ENCODE measurements around the gene PAQR8. TPM values are rescaled to one million over a fixed set of nuclear protein-coding genes. Genes with fewer than 3 reads are reported as not detected.

The PAQR8 gene
- total RNA-seq, 1 donor from 2014 or later = 1.5 TPM

DNA sequence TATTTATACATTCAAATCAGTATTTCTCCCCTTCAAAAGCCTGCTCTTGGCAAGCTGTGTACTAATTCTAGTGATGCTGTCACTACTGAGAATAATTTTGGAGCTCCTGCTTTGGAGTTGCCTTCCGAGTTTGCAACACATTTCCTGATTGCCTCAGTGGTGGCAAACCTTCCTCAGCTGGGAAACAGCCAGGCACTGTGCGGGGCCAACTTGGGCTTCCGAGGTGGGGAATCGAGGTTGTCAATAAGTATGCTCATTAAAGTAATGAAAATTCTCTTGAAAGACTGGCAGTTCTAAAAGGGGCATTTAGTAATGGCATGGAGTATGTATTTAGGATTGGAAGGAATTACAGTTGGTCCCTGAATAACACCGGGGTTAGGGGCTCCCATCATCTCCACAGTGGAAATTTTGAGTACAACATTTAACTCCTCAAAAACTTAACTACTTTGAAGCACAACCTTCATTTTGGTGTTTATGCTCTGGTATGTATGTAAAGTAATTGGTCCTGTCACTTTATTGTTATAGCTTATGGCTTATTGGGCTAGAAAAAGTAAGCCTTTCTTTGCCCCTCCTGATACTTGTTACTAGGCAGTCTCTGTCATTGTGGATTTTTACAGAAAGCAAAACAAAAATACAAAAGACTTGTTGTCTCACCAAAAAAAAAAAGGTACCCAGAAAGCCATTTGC, 2.7 kb downstream of the PAQR8 start:
- no peaks in the 10 kb centered on the region for H3K9me3 Mint-ChIP-seq (ENCODE audit: unreplicated experiment)
- TF ChIP-seq, protein P1, sequence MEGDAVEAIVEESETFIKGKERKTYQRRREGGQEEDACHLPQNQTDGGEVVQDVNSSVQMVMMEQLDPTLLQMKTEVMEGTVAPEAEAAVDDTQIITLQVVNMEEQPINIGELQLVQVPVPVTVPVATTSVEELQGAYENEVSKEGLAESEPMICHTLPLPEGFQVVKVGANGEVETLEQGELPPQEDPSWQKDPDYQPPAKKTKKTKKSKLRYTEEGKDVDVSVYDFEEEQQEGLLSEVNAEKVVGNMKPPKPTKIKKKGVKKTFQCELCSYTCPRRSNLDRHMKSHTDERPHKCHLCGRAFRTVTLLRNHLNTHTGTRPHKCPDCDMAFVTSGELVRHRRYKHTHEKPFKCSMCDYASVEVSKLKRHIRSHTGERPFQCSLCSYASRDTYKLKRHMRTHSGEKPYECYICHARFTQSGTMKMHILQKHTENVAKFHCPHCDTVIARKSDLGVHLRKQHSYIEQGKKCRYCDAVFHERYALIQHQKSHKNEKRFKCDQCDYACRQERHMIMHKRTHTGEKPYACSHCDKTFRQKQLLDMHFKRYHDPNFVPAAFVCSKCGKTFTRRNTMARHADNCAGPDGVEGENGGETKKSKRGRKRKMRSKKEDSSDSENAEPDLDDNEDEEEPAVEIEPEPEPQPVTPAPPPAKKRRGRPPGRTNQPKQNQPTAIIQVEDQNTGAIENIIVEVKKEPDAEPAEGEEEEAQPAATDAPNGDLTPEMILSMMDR (IDR thresholded peaks at IDR 0.05; ENCODE audit: insufficient read depth, low read depth, low read length) = no peak
- no peak for TF ChIP-seq EZH2 (IDR thresholded peaks at IDR 0.05; ENCODE audit: insufficient read depth, low read length)
- Histone ChIP-seq H3K79me2 (ENCODE audit: insufficient read depth, low read length) (no peaks in the 10 kb centered on the region), H3K9ac (ENCODE audit: low read length) (no peak overlapping the region), H4K20me1 (ENCODE audit: insufficient read depth, low read length) (peaks cover 5% of the 10 kb centered on the region), H3K36me3 (ENCODE audit: insufficient read depth, low read length) (no peaks in the 10 kb centered on the region), H3K27me3 (ENCODE audit: insufficient read depth, low read length) (no peaks in the 10 kb centered on the region), H3K27ac (ENCODE audit: low read depth, low read length) (no peak overlapping the region), H2AFZ (ENCODE audit: low read depth, low read length) (no peak overlapping the region), H3K4me2 (ENCODE audit: low read length) (no peak overlapping the region), H3K4me3 (ENCODE audit: insufficient read depth, low read depth, low read length) (no peak overlapping the region), H3K9me3 (ENCODE audit: insufficient read depth, low read depth, low read length) (no peaks in the 10 kb centered on the region), H3K4me1 (ENCODE audit: insufficient read depth, low read length) (peaks cover 10% of the 10 kb centered on the region)
- DNase-seq (ENCODE audit: low read depth) (no peak), FAIRE-seq (no peak)
- no peak overlapping the region for H3K4me3 Mint-ChIP-seq (ENCODE audit: unreplicated experiment)
- peaks cover 5% of the 10 kb centered on the region for H3K4me1 Mint-ChIP-seq (ENCODE audit: low read depth, unreplicated experiment)
- H3K27ac Mint-ChIP-seq (ENCODE audit: unreplicated experiment) = no peak overlapping the region
- no peaks in the 10 kb centered on the region for H3K27me3 Mint-ChIP-seq (ENCODE audit: low read depth, unreplicated experiment)
- peaks cover 5% of the 10 kb centered on the region for H3K36me3 Mint-ChIP-seq (ENCODE audit: low read depth, unreplicated experiment)

DNA sequence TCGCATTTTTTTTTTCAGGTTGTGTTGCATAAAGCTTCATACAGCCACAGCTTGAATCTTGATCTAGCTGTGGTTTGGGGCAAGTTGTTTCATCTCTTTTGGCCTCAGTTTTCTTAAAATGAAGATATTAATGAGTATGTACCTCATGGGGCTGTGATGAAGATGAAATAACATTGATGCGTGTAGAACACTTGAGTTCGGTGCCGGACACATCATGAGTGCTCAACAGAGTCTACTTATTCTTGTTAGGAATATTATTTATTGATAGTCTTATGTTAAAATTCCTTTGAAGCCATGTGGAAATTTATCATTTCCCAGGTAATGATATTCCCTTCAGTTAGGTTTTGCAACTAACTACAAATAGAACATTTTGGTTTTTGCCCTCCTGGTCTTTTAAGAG, 3.4 kb downstream of the PAQR8 start:
- no peak overlapping the region for H3K9ac ChIP-seq (ENCODE audit: low read length)

More for the DNA sequence above, 3.4 kb downstream of the PAQR8 start:
- TF ChIP-seq, protein P1 (IDR thresholded peaks at IDR 0.05; ENCODE audit: insufficient read depth, low read depth, low read length) = no peak
- TF ChIP-seq EZH2 (IDR thresholded peaks at IDR 0.05; ENCODE audit: insufficient read depth, low read length) = no peak
- Histone ChIP-seq H3K27ac (ENCODE audit: low read depth, low read length) (no peak overlapping the region), H3K79me2 (ENCODE audit: insufficient read depth, low read length) (no peaks in the 10 kb centered on the region), H3K27me3 (ENCODE audit: insufficient read depth, low read length) (no peaks in the 10 kb centered on the region), H3K9me3 (ENCODE audit: insufficient read depth, low read depth, low read length) (no peaks in the 10 kb centered on the region), H3K4me1 (ENCODE audit: insufficient read depth, low read length) (peaks cover 10% of the 10 kb centered on the region), H4K20me1 (ENCODE audit: insufficient read depth, low read length) (peaks cover 5% of the 10 kb centered on the region), H2AFZ (ENCODE audit: low read depth, low read length) (no peak overlapping the region), H3K36me3 (ENCODE audit: insufficient read depth, low read length) (no peaks in the 10 kb centered on the region), H3K4me2 (ENCODE audit: low read length) (no peak overlapping the region), H3K4me3 (ENCODE audit: insufficient read depth, low read depth, low read length) (no peak overlapping the region)
- Mint-ChIP-seq H3K36me3 (ENCODE audit: low read depth, unreplicated experiment) (peaks cover 5% of the 10 kb centered on the region), H3K27me3 (ENCODE audit: low read depth, unreplicated experiment) (no peaks in the 10 kb centered on the region), H3K9me3 (ENCODE audit: unreplicated experiment) (no peaks in the 10 kb centered on the region), H3K4me3 (ENCODE audit: unreplicated experiment) (no peak overlapping the region), H3K4me1 (ENCODE audit: low read depth, unreplicated experiment) (peaks cover 5% of the 10 kb centered on the region), H3K27ac (ENCODE audit: unreplicated experiment) (no peak overlapping the region)
- FAIRE-seq (no peak), DNase-seq (ENCODE audit: low read depth) (no peak)
